EH (cell line): ENCODE measurements around the gene EIF2AK3.
A peak's percentile ranks its signal among the peaks of the same experiment; 100 is the strongest.
"Not testable (repeated sequence)": the region's sequence is repeated elsewhere in the genome, so short reads cannot be mapped to it uniquely, and the experiment has no call there.

Source experiments
- DNase-seq: peaks from one replicate; pipeline ENCODE4 v3.0.0-alpha.2; 2015; ENCODE audit warnings: low read depth

The EIF2AK3 gene

DNA sequence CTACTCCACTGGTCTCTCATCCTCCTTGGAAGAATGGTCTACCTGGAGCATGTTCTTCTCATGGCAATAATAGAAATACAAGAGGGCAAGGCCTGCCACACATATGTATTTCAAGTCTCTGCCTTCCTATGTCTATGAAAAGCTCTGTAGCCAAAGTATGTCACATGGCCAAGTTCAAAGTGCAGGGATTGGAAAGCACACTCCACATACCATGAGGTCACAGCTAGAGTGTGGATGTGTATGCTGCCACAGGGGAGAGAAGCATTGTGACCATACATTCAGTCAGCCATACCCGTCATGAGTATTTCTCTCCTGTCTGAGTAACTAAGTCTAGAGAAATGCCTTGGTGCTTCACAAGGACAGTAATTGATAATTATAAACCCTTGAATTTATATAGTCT lies 8.8 kb upstream of the EIF2AK3 start:
- no peak for DNase-seq

DNA sequence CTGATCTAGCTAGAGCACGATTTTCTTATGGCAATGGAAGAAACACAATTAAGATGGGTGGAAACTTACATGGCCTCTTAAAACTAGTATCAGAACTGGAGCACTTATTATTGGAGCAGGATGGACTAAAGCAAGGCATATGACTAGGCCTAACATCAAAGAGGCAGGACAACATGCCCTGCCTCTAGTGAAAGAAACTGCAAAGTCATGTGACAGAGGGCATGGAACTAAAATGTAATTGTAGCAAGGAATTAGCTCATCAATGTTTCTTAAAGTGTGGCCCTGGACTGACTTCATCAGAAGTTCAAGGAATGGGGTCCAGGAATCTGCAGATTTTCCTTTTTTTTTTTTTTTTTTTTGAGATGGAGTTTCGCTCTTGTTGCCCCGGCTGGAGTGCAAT lies 5.3 kb upstream of the EIF2AK3 start:
- no peak for DNase-seq

DNA sequence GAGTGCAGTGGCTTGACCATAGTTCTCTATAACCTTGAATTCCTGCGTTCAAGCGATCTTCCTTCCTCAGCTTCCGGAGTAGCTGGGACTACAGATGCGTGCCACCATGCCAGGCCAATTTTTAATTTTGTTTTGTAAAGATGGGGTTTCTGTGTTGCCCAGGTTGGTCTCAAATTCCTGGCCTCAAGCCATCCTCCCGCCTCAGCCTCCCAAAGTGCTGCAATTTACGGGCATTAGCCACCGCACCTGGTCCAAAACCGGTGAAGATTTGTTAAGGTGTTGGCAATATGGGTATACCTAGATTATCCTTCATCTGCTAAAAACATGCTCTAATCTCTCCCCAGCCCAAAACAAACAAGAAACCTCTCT lies 1.3 kb upstream of the EIF2AK3 start:
- no peak for DNase-seq

DNA sequence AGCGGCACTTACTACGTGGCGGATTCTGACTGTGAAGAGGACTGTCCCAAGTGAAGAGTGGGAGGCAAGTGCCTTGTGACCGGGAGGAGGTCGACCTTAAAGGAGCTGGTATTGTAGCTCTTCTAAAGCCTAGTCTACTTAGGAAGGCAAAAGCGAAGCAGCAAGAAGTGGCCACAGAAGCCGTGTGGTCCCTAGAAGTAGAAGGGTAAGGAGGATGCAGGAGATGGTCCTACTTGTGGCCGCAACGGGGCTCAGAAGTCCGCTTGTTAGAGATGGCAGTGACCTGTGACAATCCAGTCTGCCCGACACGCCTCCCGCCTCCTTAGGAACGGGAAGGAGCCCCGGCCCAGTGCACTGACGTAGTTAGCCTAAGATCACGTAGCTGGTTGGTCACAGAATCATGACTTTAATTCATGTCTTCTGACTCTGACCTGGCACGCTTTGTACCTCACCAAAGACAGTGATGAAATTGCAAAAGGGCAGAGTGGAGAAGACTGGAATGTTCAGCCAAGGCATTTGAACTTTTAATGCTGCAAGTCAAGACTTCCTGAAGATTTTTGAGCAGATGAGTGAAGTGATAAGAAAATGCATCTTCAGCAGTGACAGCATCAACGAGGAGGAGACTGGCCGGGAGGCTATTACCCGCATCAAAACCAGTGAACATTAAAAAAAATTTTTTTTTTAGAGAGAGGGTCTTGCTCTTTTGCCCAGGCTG lies 749 bp upstream of the EIF2AK3 start:
- peak; percentile 98 for DNase-seq

DNA sequence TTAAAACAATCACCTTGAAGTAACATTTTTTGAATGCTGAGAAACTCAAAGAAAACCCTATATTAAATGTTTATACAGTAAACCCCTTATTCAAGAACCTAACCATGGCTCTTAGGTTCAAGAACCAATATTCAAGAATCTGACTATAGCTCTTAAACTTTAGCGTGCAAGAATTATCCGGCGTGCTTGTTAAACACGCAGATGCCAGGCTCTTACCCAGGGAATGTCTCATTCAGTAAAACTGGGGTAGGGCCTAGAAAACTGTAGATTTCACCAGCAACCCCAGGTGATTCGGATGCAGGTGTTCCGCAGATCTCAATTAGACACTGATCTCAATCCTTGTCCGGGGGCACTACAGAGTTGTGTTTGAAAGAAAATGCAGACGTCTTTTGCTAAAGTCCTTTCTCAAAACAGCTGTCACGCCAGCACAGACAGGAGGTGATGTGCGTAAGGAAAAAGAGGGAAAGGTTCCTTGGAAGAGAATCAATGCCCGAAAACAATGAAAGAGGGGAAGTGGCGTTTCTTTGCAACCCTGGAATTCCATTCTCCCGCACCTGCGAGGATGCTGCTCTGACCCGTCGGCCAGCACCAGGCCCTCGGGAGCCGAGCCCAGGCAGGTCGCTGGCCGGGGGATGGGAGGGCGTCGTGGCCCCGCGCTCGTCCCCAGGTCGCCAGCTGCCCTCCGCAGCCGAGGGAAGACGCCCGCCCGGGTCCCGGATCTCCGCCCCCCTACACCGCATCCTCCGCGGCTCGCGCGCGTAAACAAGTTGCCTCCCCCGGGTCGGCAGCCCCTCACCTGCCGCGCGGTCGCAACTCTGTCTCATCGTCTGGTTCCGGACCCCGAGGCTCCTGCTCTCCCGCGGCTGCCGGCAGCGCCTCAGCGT lies 851 bp downstream of the EIF2AK3 start:
- DNase-seq: peak; percentile 30

DNA sequence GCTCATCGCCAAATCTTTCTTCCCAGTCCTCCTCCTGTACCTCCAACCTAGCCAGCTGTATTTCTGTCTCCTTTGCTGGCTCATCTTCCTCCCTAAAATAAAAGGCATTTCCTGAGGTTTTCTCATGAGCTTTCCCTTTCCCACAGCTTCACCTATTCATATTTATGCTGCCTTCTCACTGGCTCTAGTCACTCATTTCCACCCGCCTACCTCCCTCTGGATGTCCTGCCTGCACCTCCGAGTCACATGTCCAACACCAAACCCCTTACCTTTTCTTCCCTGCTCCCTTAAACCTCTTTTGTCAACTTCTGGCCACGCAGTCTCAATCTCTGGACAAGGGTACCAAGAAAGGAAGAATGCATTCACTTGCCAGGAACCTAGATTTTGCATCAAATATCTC lies 2.8 kb downstream of the EIF2AK3 start:
- no peak for DNase-seq

DNA sequence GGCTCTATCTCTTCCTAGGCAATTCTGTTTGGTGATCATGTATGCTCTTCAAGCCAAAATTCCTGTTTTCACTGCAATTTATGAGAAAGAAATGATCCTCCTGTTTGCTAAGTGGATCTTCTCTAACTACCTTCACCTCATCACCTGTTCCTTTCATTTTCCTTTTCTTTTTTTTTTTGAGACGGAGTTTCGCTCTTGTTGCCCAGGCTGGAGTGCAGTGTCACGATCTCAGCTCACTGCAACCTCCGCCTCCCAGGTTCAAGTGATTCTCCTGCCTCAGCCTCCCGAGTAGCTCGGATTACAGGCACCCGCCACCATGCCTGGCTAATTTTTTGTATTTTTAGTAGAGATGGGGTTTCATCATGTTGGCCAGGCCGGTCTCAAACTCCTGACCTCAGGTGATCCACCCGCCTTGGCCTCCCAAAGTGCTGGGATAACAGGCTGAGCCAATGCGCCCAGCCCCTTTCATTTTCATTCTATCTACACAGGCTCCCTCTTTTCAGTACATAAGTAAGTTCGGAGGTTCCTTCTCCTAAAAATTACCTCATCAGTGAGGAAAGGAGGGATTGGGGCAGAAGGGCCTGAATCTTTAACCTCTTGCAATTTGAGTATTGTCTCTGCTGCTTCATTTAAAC lies 3.3 kb downstream of the EIF2AK3 start:
- not testable (repeated sequence) for DNase-seq

DNA sequence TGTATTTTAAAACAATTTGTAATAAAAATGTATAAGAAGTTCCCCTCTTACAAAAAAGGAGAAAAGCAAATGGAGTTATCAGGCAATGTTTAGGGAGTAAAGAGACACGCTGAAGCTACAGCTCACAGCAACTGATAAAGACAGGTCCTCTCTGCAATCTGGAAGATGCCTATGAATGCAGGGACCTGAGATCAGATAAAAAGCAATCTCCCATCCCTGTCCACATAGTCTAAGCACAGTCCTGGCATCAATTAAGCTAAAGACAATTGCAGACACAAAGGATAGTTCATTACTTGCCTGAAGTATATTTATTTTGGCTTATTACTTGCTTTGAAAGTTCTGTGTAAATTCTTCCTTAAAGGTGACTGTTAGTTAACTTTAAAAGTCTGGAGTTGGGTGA lies 5.0 kb downstream of the EIF2AK3 start:
- DNase-seq: no peak

DNA sequence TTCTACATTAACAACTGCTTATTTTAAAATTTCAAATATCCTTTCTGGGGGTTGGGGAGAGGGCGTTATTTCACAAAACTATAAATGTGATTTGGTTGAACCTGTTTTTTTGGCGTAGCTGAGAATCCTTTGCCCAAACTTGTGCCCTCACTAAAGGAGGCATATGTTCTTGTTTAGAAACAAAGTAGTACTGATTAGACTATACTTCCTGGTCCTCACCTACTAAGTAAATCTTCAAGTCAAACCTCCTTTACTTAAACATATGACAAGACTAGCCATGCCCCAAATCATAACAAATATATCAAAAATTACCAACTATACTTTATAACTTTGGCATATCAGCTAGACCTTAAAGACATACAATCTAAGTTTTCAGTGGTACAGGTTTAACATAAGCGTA lies 5.8 kb downstream of the EIF2AK3 start:
- no peak for DNase-seq

DNA sequence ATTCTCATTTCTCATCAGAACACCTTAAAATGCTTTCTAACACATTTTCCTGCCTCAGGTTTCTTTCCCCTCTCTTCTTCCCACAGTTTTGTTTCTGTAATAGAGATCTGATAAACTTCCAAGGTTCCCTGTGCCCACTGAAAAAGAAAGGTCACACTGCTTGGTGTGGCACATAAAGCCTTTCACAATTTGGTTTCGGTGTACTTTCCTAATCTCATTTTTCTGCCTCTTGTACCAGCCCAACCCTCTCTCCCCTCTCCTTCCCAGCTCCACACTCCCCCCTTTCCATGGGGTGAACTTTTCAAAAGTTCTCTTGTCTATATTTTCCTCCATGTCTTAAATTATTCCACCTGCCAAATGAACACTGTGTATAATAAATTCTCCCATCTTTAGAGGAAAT lies 7.2 kb downstream of the EIF2AK3 start:
- no peak for DNase-seq

DNA sequence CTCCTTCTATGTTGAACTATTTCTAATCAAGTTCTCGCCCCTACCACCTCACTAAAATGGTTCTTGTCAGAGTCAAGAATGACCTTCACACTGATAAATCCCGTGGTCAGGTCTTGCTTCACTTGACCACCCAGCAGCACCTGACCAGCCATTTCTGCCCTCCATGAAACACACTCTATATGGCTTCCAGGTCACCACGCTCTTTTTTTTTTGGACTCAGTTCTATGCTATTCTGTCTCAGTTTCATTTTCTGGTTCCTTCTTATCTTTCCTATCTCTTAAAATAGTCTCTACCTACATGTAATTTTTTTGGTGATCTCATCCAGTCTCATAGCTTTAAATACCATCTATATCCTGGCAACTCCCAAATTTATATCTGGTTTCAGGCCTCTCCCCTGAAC lies 11.4 kb downstream of the EIF2AK3 start:
- no peak for DNase-seq

DNA sequence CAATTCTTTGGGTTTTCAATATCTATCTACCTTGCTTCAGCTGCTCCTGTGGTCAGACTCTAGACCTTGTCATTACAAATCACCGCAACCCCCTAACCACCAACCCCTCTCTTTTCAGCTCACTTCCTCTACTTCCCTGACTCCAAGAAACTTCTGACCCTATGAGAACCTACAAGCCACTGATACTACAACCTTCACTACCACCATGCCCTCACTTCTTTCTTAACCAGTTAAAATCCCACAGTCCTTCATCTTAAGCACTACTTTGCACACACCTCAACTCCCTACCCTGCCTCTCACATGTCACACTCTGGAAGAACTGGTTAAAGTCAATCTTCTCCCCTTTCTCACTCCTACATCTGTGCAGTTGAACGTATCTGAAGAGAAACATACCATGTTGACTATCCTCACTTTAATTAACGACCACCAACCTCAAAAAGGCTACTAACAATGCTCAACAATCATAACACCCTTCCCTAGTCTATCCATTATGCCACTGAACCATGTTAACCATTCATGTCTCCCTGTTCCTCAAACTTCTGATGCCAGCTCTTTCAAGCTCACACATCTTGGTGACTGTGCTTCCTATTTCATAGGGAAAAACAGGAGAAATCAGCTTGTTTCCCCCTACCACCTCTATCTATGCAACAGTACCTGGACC lies 12.6 kb downstream of the EIF2AK3 start:
- no peak for DNase-seq

DNA sequence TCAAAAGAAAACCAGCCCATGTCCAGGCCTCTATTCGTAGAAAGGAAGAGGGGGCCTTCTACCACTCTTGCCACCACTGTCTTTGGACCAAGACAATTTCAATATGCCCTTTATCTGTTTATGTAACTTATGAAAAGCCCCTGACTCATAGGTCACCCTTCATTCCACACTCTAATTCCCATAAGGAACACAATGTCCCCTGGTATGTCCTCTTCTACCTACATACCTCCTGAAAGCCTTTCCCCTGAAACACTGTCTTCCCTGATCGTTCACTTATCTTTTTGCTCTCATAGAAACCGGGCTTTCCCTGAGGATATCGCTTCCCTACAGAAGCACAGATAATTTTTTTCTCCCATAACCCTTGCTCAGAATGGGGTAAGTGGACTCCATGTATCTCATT lies 13.3 kb downstream of the EIF2AK3 start:
- DNase-seq: no peak

DNA sequence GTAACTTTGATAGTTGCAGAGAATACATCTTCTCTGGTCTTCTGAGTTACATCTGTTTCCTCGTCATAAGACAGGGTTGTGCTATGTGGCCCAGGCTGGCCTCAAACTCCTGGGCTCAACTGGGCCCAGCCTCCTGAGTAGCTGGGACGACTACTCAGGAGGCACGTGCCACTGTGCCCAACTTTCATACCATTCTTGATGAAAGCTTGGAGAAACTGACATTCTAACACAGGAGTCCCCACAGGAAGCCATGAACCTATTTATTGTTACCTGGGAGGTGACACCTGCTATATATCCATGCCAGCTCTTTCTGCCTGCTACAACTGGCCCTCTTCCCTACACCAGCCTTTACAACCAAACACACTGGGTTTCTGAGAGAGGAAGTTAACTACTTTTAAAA lies 19.1 kb downstream of the EIF2AK3 start:
- no peak for DNase-seq

DNA sequence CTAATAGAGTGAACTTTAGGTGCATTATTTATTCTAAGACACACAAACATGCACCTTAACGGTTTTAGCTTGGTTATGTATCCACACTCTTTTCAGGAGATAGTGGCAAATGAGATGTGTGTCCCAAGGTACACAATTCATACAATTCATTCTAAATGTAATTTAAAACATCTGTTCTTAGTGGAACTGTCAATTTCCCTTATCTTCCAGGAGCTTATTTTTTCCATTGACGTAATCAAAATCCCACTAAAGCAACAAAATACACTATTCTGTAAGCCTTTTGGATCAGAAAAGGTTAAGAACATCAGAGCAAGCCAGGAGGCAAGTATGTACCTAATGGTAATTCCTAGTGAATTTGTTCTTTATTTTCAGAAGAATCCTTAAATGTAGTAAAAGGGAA lies 19.8 kb downstream of the EIF2AK3 start:
- DNase-seq: no peak

DNA sequence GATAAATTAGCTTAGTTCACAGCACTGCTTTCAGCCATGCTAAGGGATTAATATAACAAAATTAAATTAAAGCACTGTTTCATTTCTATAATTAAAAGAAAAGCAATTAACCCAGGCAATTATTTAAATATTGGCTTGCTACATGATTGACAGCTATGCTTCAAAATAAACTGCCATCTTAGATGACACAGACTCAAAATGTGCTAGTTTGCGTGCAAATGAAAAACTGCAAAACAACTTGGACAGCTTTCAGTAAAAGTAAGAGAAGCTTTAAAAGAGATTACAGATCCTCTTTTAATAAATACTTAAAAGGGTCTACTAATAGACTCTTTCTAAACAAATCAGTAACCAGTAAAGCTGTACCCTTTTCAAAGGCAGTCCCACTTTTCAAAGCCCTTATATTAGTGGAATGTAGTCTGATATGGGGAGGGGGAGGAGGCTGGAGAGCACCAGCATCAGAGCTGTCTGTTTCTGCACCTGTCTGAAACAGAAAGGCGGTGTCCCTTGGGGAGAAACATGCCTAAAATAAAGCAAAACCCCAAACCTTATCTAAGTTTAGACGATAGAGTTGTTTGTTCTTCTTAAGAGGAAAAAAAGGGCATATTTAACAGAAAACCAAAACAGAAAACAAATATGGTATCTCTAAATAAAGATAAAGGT lies 20.8 kb downstream of the EIF2AK3 start:
- no peak for DNase-seq

DNA sequence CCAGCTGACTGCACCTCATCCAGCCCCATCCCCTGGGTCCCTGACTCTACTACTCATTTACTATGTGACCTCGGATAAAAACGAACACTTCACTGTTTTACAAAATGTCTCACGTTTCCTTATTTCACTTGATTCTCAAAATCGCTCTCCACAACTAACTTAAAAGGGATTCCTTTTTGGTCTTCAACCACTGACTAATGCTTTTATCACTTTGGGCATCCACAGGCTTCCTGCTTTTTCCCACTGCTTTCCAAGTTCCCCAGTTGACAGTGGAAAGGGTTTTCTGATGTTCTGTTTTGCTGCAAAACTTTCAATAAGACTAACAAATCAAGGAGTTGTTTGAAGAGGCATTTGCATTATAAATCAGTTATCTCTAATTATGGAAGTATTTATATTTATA lies 24.1 kb downstream of the EIF2AK3 start:
- peak; percentile 71 for DNase-seq

DNA sequence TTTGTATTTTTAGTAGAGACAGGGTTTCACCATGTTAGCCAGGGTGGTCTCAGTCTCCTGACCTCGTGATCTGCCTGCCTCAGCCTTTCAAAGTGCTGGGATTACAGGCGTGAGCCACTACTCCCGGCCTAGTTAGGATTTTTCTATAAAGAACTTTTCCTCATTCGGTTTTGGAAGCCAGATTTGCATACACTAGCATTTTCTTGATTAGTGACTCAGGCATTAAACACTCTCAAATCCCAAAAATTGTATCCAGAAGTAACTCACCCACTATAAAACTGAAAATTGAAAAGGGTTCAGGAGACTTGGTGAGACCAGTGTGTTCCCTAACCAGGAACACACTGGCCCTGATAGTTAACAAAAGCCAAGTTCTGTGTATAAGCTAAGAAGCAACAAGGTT lies 25.2 kb downstream of the EIF2AK3 start:
- peak; percentile 20 for DNase-seq

DNA sequence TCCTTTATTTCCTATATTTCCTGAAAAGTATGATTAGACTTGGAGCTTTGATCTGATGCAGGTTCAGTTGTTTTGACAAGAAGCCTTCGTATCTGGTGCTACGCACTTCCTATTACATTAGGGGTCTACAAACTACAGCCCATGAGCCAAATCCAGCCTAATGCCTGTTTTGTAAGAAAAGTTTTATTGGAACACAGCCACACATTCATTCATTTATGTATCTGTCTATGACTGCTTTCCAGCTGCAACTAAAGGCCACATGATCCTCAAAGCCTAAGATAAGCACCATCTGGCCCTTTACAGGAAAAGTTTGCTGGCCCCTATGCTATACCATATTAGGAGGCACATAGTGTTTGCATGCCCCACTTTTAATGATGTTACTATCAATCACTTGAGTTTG lies 26.0 kb downstream of the EIF2AK3 start:
- no peak for DNase-seq

DNA sequence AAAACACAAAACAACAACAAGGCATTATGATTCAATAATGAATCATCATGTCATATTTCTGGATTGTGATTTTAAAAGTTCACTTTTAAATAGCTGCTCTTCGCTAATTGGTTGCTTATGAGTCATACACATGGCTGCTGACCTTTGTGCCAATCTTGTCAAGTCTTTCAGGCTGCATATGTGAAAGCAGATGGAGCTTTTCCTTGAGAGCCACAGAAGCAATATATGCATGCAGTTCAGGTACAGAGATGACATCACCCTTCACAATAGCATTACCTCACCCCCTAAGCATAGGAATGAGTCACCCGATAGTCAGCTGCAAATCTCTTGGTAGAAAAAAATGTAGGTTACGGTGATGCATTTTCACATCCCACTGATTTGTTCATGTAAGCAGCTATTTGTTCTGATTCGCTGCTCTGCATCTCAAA lies 27.2 kb downstream of the EIF2AK3 start:
- peak; percentile 89 for DNase-seq

DNA sequence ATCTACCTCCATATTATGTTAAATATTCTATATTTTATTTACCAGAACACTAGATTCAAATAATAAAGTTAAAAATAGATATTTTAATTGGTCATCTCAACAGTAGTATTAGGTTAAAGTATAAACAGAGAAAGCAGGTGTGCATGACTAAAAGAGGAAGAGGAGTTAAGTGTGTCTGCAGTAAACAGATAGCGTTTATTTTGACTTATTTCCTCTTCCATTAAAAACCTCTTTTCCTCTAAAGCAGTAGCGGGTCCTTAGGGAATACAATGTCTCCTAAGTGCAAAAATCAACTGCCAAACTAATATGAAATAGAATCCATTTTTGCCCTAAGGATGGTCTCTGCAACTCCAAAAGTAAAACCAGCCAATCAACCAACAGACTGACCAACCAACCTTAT lies 27.7 kb downstream of the EIF2AK3 start:
- DNase-seq: no peak

DNA sequence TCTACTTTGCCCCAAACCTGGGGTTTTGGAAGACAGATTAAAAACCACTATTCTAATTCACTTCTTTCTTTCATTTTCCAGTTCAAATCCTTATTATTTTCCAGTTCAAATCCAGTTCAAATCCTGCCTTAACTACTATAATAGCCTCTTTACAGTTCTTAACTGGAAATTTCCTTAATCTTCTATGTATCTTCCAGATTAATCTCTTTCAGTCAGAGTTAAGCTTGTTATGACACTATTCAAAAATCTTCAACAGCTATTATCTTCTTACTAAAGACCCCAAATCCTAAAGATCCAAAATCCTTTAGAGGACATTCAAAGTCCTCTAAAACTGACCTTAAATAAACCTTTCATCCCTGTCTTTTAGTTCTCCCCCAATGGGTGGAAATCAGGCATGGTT lies 30.1 kb downstream of the EIF2AK3 start:
- no peak for DNase-seq
